Fibroblast of villous mesenchyme (primary cell): ENCODE data around the gene CALML3. TPM values are rescaled to one million over a fixed set of nuclear protein-coding genes. Genes with fewer than 3 reads are reported as not detected.

Source experiments
- DNase-seq: peaks from one replicate; pipeline ENCODE4 v3.0.0-alpha.2; 2010; ENCODE audit warnings: low read depth
- H3K4me3 ChIP-seq: 2 replicates; pipeline ENCODE4 v1.5.1; 2011; ENCODE audit warnings: low read depth, mild to moderate bottlenecking, low read length
- total RNA-seq: library from RNA; depleted of rRNA; stranded (reverse); fragments of >200 nt; gene quantifications from 2 replicates; pipeline ENCODE4 v1.2.3, GENCODE V29; 2012
- TF ChIP-seq, protein P1 (sequence below): IDR thresholded peaks from 2 replicates; pipeline ENCODE4 v1.5.1; 2012; ENCODE audit warnings: low read depth, mild to moderate bottlenecking, low read length; ENCODE audit not compliant: insufficient read depth

Gene CALML3
- total RNA-seq, 1 donor = not detected

DNA sequence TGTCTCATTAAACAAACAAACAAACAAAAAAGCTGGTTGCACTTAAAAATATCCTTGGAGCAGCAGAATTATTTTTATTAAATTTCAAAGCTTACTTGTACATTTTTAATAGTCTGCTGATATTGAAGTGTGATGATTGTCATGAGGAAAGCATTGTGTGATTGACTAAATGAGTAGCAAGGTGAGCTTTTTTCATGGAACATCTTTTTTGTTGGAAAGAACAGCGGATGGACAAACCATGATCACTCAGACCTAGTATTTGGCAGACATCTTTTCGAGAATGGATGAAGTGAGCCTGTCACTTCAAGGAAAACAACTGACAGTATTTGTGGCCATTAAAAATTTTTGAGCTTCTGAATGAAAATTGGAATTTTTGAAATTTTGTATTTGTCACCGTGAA, 5.7 kb upstream of the CALML3 start:
- DNase-seq = no peak
- TF ChIP-seq, protein P1, sequence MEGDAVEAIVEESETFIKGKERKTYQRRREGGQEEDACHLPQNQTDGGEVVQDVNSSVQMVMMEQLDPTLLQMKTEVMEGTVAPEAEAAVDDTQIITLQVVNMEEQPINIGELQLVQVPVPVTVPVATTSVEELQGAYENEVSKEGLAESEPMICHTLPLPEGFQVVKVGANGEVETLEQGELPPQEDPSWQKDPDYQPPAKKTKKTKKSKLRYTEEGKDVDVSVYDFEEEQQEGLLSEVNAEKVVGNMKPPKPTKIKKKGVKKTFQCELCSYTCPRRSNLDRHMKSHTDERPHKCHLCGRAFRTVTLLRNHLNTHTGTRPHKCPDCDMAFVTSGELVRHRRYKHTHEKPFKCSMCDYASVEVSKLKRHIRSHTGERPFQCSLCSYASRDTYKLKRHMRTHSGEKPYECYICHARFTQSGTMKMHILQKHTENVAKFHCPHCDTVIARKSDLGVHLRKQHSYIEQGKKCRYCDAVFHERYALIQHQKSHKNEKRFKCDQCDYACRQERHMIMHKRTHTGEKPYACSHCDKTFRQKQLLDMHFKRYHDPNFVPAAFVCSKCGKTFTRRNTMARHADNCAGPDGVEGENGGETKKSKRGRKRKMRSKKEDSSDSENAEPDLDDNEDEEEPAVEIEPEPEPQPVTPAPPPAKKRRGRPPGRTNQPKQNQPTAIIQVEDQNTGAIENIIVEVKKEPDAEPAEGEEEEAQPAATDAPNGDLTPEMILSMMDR = no peak
- no peak overlapping the region for H3K4me3 ChIP-seq

DNA sequence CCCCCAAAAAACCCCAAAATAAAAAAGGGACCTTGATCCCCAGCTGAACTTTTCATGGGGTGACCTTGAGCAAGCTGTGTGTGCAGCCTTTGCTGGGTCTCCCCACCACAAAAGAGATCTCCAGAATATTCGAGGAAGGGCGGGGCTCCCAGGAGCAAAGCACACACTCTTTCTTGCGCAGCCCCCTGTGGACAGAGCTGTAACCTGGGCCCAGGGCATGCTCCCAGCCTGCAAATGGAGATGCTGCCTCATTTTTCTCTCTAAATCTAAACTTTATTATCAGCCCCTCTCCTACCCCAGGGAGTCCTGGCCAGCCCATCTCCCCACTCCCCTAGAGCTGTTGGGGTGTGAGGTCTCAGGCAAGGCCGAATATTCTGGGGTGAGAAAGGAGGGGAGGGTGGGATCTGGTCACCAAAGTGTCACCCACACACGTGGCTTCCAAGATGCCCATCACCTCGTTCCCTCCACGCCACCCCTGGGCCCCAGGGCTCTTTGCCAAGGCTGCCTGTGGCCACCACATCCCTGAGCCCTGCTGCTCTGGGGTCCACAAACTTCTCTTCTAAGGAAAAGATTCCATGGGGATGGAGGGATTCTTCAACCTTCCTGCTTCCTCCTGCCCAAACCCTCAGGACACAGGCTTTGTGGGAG, 1.7 kb upstream of the CALML3 start:
- H3K4me3 ChIP-seq = no peak overlapping the region
- TF ChIP-seq, protein P1 = no peak
- DNase-seq = no peak

DNA sequence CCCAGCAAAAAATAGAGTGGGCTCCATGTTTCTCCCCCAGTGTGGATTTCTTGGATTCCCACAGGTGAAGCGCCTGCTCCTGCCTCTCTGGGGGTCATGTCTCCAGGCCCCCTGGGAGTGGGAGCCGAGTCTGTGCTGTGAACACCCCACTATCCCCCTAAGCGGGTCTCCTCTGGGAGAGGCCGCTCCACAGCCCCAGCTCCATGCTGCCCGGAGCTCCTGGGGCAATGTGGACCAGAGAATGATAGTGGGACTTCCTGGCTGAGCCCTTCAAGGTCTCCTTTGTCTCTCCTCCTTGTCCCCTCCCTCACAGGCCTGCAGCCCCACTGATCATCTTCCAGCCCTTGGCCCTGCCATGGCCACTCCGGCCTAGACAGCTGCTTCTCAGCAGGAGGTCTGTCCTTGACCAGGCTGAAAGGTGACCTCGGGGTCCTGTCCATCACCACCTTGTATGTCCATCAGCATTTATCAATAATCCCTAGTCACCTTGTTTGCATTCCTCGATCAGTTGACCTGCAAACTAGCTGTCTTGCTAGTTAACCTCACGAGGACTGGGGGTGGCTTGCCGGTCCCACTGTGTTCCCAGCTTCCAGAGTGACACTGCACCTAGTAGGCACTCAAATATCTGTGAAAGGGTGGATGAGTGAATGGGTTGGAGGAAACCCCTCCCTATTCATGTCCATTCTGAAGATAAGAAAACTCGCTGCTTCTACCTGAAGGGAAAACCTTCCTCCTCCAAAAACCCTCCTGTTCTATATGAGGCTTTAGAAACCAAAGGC, 776 bp upstream of the CALML3 start:
- no peak overlapping the region for H3K4me3 ChIP-seq
- TF ChIP-seq, protein P1 = no peak
- DNase-seq = no peak

DNA sequence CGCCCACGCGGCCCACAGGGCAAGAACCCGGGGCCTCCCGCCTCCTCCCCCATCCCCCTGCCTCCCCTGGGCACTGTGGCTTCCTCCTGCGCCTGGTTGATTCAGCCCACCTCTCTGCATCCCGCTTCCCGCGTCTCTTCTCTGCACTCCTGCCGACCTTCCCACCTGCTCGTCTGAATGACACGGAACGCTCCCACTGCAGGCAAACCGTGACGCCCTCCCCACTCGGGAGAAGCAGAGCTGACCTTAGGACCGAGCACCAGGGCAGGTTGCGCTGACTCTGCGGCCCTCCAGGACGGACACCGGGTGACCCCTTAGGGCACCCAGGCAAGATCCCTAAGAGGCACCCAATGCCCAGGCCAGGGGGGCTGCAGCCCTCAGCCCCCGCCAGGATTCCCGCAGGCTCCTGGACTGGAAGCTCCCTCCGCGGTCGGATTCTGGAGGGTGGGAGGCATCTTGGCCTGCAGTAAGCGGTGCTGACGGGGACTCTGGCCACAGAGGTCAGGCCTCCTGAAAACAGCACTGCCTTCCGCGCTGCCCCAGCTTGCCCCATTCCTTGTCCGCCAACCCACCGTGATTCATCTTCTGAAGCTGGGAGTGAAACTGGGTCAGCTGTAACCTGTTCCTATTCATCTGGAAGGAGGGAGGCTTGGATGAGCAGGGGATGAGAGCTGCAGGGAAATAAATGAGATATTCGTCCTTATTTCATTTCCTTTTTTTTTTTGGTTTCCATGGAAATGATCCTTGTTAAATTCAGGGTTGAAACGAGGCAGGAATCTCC, 990 bp downstream of the CALML3 start:
- H3K4me3 ChIP-seq = no peak overlapping the region
- no peak for DNase-seq
- TF ChIP-seq, protein P1 = no peak

DNA sequence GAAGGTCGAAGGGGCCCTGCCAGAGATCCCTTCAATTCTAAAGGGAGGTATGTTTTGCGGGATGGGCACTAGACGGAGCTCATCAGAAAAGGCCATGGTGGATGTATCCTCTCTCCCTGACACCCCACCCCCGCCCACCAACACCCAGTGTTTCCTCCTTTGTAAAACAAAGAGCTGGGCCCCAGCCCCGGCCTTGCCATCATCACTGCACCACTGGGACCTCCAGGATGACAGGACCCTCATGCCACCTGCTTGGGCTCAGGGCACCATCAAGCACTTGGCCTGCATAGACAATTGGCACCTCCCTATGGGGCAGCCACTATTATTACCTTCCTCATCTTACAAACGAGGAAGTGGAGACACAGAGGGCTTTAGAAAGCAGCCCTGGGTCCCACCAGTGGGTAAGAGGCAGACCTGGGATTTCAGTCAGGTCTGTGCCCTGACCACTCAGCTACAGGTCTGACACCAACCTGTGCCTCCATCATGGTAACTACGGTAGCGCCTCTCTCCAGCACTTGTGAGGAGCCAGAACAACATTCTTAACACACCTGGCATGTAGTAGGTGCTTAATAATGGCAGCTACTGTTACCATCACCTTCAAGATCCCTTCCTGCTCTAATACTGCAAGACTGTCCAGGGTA, 2.0 kb downstream of the CALML3 start:
- DNase-seq = no peak
- no peak overlapping the region for H3K4me3 ChIP-seq
- TF ChIP-seq, protein P1 = no peak

DNA sequence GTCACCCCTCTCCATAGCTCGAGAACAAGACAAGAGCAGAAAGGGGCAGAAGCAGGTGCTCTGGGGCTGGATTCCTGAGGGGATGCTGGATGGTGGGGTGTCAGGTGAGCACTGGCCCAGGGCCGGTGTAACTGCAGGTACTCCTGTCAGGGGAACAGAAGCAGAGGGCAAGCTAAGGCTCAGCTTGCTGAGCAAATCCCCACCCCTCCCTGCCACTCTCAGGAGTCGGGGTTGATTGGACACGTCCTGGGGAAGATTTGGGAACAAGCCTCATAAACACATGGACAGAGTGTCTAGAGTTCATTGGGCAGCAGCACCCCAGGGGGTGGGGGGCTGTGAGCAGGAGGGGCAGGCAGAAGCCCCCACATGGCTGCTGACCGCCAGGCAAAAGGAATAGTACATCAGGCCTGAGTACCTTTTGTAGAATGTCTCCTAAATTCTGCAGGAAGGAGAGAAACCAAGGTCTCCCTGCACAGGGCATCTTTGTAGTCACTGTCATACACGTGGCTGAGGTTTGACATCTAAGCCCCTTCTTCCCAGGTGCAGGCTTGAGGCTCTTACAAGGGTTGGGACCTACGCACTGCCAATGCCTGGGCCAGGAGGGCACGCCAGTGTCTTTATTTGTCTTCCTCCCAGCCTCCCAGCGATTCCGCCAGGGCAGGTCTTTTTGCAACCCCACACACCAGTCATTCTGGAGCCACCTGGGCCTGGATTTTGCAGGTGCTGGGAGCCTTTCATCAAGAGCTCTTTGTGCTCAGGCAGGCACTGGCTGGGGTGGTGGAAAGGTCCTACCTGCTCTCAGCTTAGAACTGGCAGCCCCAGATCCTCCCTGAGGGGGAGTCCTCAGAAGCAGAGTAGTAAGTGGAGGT, 2.8 kb downstream of the CALML3 start:
- TF ChIP-seq, protein P1 = no peak
- no peak for DNase-seq
- H3K4me3 ChIP-seq = no peak overlapping the region
